Endometrium (tissue), 2 donors: ENCODE results near the gene ARL4D.
"Not testable (repeated sequence)": the region's sequence is repeated elsewhere in the genome, so short reads cannot be mapped to it uniquely, and the experiment has no call there.

Experiments used
- FAIRE-seq: peaks from 2 replicates; lab custom pipeline; 2012; peaks lifted over from hg19 to GRCh38; lab: Jason Lieb, UNC
- donor health status: control.
- donor health status: control.

The ARL4D gene

GRCh38 chr17:43396491-43397060 is 2.2 kb upstream of the ARL4D start:
- FAIRE-seq: no peak

GRCh38 chr17:43399839-43400328 is 1.1 kb downstream of the ARL4D start:
- no peak for FAIRE-seq

- no peak for FAIRE-seq
Measured at GRCh38 chr17:43400943-43401717, 2.3 kb downstream of the ARL4D start.

GRCh38 chr17:43402078-43402477 is 3.3 kb downstream of the ARL4D start:
- FAIRE-seq: no peak

- no peak for FAIRE-seq
Measured at GRCh38 chr17:43402567-43402966, 3.8 kb downstream of the ARL4D start.

- no peak for FAIRE-seq
Measured at GRCh38 chr17:43403846-43404245, 5.1 kb downstream of the ARL4D start.

- FAIRE-seq: no peak
Measured at GRCh38 chr17:43405861-43406260, 7.1 kb downstream of the ARL4D start.

GRCh38 chr17:43406676-43407645 is 8.2 kb downstream of the ARL4D start:
- FAIRE-seq: no peak

- no peak for FAIRE-seq
Measured at GRCh38 chr17:43409131-43409530, 10.3 kb downstream of the ARL4D start.

GRCh38 chr17:43410557-43411368 is 12.0 kb downstream of the ARL4D start:
- FAIRE-seq: no peak

GRCh38 chr17:43411369-43411677 is 12.5 kb downstream of the ARL4D start:
- FAIRE-seq: no peak

- FAIRE-seq: no peak
Measured at GRCh38 chr17:43411749-43412148, 13.0 kb downstream of the ARL4D start.

- no peak for FAIRE-seq
Measured at GRCh38 chr17:43412166-43412565, 13.4 kb downstream of the ARL4D start.

- no peak for FAIRE-seq
Measured at GRCh38 chr17:43416998-43417890, 18.5 kb downstream of the ARL4D start.

- no peak for FAIRE-seq
Measured at GRCh38 chr17:43418441-43419374, 19.9 kb downstream of the ARL4D start.

- not testable (repeated sequence) for FAIRE-seq
Measured at GRCh38 chr17:43419375-43419882, 20.6 kb downstream of the ARL4D start.

- no peak for FAIRE-seq
Measured at GRCh38 chr17:43423777-43424455, 25.1 kb downstream of the ARL4D start.

GRCh38 chr17:43427362-43428043 is 28.7 kb downstream of the ARL4D start:
- no peak for FAIRE-seq
